ENCODE results near the gene EEF1AKMT1.

Gene EEF1AKMT1

GRCh38 chr13:20717581-20718542, 55.9 kb downstream of the EEF1AKMT1 start:
- DNase-seq = no peak

DNA sequence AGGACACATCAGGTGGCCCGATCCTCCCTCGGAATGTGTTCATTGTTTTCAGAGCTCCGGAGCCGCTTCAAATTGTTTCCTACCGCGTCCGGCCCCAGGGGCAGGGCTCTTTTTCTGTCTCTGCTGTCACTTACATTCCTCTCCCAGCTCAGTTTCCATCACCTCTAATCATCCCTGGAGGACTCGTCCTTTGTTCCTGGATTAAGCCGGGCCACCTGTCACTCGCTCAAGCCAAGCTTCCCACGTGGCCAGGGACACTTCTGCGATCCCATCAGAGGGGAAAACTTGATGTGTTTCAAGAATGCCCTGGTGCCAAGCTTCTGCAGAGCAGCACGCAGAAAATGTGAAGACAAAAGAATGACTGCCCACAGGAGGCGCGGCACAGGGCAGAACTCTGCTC, 56.8 kb downstream of the EEF1AKMT1 start:
- DNase-seq = no peak

GRCh38 chr13:20715330-20715712, 58.4 kb downstream of the EEF1AKMT1 start:
- DNase-seq = no peak

DNA sequence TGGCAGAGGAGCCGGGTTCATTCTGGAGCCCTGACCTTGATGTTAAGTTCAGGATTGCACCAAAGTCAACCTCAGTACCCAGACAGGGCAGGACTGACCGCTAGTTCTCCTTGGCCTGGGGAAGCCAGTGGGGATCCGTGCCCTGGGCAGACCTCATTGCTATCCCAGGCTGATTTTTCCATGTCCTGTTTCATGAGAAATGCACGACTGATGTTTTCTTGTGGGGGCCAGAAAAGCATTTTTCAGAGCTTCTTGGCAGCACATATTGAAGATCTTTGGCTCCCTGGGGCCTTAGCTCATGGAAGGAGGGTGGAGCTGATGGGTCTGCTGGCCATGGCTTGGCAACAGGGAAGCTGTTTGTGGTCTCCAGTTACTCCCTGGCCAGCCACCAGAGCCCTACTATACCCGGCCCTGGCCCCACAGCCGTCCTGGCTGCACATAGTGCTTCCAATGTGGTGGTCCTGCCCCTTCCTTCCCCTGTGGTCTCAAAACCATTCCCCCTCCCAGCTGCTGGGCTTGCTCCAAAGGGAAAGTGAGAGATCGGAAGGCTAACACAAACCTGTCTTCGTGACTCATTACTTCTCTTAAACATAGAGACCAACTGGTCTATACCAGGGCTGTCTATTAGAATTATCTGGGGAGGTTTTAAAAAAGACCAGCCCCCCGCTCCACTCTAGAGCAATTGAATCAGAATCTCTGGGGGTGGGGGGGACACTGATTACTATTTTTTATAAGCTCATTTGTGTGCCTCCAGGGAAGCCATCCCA, 59.0 kb downstream of the EEF1AKMT1 start:
- no peak for DNase-seq

DNA sequence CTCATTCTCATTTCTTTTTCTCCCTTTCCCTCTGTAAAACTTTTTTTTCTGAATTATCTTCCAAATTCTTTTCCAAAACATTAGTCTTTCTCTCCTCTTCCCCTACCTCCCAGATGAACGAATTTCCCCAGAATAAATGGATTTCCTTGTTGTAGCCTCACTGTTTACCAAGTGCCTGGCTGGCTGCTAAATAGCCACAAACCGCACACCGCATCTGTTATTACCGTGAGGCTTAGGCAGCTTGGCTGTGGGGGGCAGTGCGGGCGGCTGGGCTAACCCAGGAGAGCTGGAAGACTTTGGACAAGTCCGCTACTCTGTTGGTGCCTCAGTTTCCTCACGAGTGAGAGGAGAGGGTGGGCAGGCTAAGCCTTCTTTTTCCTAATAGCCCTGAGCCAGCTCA, 59.6 kb downstream of the EEF1AKMT1 start:
- no peak for DNase-seq

GRCh38 chr13:20713751-20714150, 60.0 kb downstream of the EEF1AKMT1 start:
- DNase-seq = no peak

DNA sequence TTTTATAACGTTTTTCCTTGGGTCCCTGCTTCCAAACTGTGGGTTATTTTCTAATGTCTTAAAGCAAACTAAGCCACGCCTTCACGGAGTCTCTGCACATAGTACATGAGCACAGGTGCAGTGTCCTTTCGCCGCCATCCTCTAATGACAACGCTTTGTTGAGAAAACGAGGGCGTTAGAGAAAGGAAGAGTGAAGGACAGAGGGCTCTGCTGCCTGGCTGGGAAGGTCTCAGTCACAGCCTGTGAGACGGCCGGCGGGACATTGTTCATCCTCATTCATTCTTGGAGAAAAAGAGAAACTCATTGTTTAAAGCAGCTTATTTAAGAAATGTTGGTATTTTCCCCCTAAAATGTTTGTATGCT, 60.8 kb downstream of the EEF1AKMT1 start:
- no peak for DNase-seq

DNA sequence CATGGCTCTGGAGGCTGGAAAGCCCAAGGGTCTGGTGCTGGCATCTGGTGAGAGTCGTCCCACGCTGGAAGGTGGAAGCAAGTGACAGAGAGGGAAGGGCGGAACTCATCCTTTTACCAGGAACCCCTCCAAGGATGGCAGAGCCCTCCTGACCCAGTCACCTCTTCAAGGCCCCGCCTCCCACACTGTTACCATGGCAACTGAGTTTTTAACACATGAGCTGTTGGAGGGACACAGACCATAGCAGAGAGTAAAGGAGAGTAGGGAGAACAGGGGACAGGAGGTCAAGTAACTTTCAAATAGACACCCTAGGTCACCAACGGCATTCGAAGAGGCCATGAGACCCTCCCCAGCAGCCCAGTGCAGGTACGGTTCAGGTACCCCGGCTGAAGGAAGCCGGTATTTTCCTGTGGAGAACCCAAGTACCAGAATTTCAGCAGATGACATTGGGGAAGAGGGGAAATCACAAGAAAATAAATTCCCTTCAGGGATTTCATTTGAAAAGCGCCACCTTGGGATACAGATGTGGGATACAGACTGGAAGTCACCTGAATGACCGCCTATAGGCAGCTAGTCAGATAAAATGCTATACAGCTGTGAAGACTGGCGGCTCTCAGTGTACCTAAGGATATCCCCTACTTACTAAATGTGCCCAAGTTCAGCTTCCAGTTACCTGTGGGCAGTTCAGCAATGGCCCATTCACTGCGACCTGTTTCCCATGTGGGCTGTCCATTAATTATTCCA, 62.3 kb downstream of the EEF1AKMT1 start:
- no peak for DNase-seq

DNA sequence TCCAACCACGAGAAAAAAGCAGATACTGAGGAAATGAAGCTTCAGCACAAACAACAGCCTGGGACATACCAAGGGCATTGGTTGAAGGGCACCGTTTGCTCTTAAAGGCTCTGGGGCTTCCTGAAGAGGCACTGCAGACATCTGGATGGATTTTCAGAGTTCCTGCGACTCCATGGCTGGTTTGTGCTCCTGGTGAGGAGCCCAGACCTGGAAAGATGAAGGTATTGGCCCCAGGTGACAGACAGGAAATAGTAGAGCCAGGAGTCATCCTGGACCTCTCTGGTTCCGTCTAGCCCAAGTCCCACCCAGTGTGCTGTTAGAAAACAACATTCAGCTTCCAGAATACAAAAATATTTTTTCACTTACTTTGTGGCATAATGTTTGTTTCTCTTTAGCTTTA, 64.0 kb downstream of the EEF1AKMT1 start:
- DNase-seq = no peak

DNA sequence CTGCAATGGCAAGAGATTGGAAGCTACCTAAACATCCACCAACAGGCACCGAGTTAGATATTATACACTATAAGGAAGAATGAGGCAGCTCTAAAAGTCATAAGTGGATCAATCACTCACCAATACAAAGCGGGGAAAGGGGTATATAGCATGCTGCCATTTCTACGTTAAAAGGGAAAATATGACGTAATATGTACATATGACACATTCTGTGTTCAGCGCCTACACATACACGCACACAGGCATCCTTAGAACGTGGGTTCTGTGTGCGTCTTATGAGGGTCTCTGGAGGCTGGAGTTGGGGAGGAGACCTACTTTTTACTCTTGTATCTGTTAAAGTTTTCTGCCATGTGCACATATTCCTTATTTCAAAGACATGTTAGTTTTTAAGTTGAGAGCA, 64.4 kb downstream of the EEF1AKMT1 start:
- no peak for DNase-seq

- no peak for DNase-seq
Measured at GRCh38 chr13:20708216-20708615, 65.5 kb downstream of the EEF1AKMT1 start.

- DNase-seq = no peak
Measured at GRCh38 chr13:20706661-20707060, 67.1 kb downstream of the EEF1AKMT1 start.

GRCh38 chr13:20704459-20705069, 69.2 kb downstream of the EEF1AKMT1 start:
- DNase-seq = no peak

- DNase-seq = no peak
Measured at GRCh38 chr13:20703780-20704458, 69.8 kb downstream of the EEF1AKMT1 start.

GRCh38 chr13:20702915-20703779, 70.6 kb downstream of the EEF1AKMT1 start, which contains the start of gene IL17D:
IL17D (plus strand) TSS chr13:20703699; CDS start chr13:20704002, 303 bp downstream.
- no peak for DNase-seq

- no peak for DNase-seq
Measured at GRCh38 chr13:20702530-20702914, 71.2 kb downstream of the EEF1AKMT1 start.

- no peak for DNase-seq
Measured at GRCh38 chr13:20701461-20701860, 72.3 kb downstream of the EEF1AKMT1 start.

DNA sequence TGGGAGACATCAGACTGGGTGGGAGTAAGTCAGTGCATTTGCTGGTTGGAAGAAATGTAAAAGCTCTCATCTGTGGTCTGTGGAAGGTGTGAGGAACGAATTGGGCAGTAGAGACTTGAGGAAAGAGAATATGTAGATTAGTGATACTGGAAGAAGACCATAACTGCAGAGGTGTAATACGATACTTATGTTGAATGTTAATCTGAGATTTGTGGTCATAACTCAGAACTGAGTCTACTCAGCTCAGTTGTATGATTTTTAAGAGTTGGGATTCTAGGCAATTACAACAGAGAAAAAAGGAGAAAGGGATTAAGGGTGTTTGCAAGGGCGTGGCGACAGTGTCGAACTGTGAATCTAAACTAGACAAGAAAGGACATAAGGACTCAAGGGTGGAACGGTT, 73.5 kb downstream of the EEF1AKMT1 start:
- no peak for DNase-seq

DNA sequence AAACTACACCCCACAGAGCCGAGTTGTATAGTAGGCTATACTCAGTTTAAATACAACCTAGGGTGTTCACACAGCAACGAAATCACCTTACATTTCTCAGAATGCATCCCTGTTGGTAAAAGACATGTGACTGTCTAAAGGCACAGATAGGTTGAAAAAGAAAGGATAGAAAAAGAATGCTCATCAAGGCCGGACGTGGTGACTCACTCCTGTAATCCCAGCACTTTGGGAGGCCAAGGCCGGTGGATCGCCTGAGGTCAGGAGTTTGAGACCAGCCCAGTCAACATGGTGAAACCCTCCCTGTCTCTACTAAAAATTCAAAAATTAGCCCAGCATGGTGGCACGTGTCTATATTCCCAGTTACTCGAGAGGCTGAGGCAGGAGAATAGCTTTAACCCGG, 74.0 kb downstream of the EEF1AKMT1 start:
- DNase-seq = no peak

GRCh38 chr13:20696073-20696472, 77.7 kb downstream of the EEF1AKMT1 start:
- DNase-seq = no peak

DNA sequence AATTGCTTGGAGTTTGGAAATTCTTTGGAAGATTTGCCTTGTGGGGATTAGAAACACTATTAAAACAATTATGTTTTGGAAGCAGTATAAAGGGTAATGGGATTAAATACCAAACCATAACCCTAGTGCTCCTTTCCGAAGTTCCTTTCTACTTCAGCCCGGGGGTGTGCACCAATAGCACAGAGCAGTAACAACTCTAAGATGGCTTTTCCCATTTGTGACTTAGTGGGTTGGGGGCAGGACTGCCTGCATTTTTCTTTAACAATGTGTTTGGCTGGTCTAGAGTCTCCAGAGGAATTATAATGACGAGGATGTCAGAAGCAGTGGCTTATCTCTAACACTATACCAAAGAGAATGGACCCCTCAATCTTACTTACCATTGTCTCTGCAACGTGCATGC, 82.1 kb downstream of the EEF1AKMT1 start:
- no peak for DNase-seq
